Activated CD4-positive, alpha-beta T cell treated with anti-CD3 and anti-CD28 coated beads, Interleukin-2, Interleukin-6, amounts not matched to agents 100 ng/mL and 50 ng/mL, durations not matched to agents 16 hours and 8 hours (primary cell): ENCODE measurements around the gene ZNF423.

ENCODE experiments used
- DNase-seq: peaks from one replicate; pipeline ENCODE4 v3.0.0-alpha.2; 2020

ZNF423 gene

GRCh38 chr16:49846800-49847199, 9.1 kb downstream of the ZNF423 start:
- DNase-seq = no peak

GRCh38 chr16:49844359-49844758, 11.6 kb downstream of the ZNF423 start:
- no peak for DNase-seq

DNA sequence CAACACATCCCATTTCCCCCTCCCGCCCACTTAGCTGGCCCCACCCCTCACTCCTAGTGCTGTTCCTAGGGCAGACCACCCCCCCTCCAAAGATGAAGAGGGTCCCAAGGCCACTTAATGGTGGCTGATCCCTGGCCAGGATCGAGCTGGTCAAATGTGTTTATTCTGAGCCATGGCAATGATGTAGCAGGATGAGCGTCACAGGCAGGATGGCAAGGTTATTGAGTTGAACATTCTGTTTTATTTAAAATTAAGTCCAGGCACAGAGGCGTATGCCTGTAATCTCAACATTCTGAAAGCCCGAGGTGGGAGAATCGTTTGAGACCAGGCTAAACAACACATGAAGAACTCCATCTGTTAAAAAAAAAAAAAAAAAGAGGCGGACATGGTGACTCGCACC, 12.2 kb downstream of the ZNF423 start:
- DNase-seq = no peak

- DNase-seq = no peak
Measured at GRCh38 chr16:49842972-49843371, 12.9 kb downstream of the ZNF423 start.

- DNase-seq = no peak
Measured at GRCh38 chr16:49839017-49839825, 16.7 kb downstream of the ZNF423 start.

GRCh38 chr16:49838441-49839016, 17.4 kb downstream of the ZNF423 start:
- DNase-seq = no peak

GRCh38 chr16:49837688-49838410, 18.1 kb downstream of the ZNF423 start:
- no peak for DNase-seq

DNA sequence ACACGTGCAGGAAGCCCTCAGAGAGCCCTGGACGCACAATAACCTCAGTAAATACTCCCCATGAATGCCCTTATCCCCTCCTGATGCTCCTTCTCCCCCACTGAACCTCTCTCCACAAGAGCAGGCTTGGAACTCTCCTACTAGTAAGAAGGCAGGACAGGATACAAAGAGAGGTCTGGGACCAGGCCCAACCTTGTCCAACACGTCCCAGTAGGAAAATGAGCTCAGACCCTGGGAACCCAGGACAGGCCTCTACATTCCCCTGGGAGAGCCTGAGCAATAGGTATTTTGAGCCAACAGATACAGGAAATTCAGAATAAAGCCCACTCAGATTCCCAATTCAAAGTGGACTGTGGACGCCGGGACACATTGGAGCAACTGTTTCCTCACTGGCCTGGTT, 19.2 kb downstream of the ZNF423 start:
- DNase-seq = no peak

GRCh38 chr16:49836218-49836617, 19.7 kb downstream of the ZNF423 start:
- DNase-seq = no peak

DNA sequence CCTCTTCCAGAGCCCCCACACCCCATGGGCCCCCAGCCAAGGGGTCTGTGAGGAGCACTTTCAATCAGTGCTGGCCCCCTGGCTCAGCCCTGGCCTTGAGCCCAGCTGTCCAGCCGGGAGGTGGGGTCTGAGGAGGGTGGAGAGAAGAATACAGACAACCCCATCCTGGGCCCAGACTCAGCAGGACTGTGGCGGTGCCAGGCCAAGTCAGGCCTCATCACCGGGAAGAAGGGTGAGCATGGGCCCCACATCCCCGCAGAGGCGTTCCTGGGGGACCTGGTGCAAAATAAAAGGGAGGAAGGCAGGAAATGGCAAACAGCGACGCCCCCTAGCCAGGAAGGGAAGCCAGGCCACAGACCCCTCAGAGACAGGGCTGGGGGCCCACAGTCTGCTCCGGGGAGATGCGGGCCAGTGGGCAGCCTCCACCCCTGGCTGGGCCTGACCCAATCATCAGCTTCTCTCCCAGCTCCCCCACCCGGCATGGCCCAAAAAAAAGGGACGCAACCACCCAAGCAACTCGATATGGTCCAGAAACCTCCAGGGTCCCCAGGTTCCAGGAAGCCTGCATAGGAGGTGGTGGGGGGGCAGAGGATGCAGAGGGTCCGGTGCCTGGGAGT, 20.6 kb downstream of the ZNF423 start:
- no peak for DNase-seq

GRCh38 chr16:49834531-49835151, 21.3 kb downstream of the ZNF423 start:
- no peak for DNase-seq

DNA sequence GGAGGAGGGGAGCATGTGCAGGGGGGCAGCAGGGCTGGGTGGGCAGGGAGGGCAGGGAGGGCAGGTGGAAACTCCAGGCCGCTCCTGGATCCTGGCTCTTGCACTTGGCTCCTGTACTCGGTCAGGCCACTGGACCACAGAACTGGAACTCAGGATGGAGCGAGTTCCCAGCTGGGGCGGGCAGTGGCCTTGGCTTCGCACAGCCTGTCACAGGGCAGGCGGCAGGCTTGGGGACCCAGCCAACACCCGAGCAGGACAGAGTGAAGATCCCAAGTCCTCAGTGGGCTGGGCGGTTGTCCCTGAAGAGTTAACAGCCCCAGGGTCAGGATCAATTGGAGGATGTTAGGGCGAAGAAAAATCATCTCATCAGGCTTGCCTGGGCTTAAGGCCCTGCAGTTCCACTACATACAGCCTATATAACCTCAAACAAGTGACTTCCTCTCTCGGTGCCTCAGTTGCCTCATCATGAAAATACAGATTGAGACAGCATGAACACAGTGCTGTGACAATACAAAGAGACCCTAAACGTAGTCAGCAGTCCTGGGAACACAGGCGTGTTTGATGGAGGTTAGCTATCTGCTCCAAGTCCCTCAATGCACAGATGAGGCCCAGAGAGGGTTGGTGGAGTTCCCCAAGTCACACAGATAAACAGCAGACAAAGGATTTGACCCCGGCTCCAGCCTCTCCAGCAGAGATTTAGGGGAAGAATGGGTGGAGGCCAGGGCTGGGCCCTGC, 21.9 kb downstream of the ZNF423 start:
- no peak for DNase-seq

DNA sequence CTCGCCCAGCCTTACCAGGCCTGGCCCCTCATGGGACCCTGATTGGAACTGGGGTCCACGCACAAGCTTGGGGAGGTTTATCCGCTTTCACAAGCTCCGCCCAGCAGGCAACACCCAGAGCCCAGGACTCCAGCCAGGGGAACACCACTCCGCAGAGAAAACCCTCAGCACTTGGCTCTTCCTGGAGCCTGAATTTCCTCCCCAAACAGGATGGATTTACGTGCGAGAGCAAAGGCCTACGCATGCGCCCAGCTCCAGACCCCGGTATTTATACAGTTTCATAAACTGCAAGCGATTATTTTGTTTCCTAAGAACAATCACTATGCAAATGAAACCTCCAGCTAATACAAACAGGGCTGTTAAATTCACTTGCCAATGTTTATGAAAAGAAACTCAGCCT, 22.8 kb downstream of the ZNF423 start:
- DNase-seq = no peak

DNA sequence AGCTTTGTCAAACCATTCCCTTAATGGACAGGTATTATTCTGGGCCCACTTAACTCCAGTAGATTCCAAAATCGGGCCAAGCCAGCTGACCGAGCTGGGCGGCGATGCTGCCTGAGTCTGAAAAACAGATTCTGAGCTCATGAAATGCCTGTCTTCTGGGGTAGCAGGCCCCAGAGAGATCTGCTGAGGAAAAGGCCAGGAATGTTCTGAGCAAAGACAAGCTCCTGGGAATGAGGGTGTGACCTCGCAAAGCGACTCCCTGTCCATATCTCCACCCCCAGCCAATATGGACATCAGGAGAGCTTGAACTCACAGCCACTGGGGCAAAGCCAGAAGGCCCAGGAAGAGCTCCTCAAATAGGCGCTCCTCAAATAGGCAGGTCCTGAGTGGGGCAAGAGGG, 23.7 kb downstream of the ZNF423 start:
- DNase-seq = no peak

GRCh38 chr16:49830873-49831272, 25.0 kb downstream of the ZNF423 start:
- no peak for DNase-seq

- DNase-seq = no peak
Measured at GRCh38 chr16:49828533-49829267, 27.2 kb downstream of the ZNF423 start.

DNA sequence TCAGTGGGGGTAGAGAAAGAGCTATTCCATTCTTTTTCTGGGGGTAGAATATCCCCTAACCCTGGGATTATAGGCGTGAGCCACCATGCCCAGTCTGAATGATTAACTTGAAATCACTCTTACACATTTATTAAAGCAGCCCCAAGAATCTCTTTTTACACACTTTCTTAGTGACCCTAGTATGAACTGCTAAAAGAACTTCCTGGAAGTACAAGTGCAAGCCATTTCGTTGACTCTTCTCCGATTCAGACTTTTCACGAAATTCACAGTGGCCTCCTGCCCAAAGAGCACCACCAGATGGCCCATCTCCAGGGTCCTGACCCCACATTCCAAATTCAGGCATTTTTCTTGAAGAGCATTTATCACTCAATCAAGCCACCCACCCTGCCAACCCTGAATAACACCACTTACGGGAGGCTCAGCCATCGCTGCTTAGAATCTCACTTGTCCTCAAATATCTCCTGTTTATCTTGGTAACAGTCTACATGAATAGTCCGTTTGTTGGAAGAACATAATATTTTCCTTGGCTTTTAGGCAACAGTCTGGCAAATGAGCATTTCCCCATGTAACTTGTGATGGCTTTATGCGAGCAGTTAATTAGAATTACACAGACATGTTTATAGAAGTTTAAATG, 28.0 kb downstream of the ZNF423 start:
- no peak for DNase-seq

- DNase-seq = no peak
Measured at GRCh38 chr16:49826515-49826914, 29.4 kb downstream of the ZNF423 start.

DNA sequence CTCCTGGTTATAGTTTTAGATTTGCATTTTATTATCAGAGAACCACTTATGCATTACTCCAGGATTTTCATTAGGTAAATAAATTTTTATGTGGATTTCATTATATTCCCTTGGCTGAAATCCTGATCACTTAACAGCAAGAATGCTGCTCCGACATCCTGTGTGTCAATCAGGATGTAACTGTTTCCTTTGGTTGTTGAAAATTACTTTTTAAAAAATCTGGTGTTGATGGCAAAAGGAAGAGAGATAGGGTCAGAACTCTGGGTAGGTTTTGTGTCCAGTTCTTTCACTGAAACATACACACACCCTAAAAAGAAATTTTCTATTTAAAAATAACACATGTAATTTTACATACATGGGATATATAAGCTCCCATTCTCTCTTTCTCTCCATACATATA, 30.9 kb downstream of the ZNF423 start:
- no peak for DNase-seq

DNA sequence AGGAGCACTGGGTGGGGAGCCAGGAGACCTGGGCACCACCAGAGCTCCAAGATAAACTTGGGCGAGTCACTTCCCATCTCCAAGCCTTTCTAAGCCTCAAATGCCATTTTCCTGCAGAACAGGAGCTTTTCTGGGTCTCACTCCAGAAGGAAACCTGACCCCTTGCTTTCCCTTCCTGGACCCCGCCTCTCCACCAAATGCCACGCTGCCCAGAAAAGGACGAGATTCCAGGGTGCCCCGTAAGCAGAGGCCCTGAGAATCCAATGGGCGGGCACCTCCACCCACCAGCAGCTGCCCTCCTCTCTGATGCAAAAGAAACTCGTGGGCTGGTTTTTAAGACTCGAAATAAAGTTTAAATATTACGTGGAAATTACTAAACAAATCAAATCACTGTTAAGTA, 31.3 kb downstream of the ZNF423 start:
- no peak for DNase-seq
